HTERT RPE-1 (cell line): ENCODE measurements around the gene SLC10A6.

Experiments used
- in situ Hi-C: fragments of 300-500 bp; cut with MboI; formaldehyde crosslinking; loops from 4 replicates; pipeline ENCODE4 v1.14.3; 2020; ENCODE audit warnings: low sequenced_read_pairs

SLC10A6 gene

DNA sequence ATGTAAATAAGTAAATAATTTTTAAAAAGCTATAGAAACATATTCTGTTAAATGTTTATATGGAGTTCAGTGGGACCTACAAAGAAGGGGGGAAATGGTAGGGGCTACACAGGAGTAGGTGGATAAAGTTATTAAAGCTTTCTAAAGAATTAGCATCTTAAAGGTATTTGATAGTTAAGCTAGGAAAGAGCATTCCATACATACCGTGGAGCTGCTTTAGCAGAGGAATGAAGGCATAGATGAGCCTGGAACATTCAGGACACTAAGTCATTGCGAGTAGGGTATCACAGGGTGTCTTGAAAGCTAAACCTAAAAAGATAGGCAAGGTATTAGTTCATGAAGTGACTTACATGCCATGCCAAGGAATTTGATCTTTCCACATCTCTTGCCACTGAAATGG is 60.4 kb downstream of the SLC10A6 start:
- in situ Hi-C loops: no loop called here

- in situ Hi-C loops: no loop called here
Measured at GRCh38 chr4:86778175-86778574, 71.0 kb downstream of the SLC10A6 start.

GRCh38 chr4:86775061-86775460 is 74.1 kb downstream of the SLC10A6 start:
- in situ Hi-C loops: no loop called here
